ENCODE results near the gene WWOX.
A peak's percentile ranks its signal among the peaks of the same experiment; 100 is the strongest.

The WWOX gene

GRCh38 chr16:78677181-78677731 lies 577.8 kb downstream of the WWOX start:
- Histone ChIP-seq H3K4me3 (no peak overlapping the region), H3K27ac (no peak overlapping the region)
- no peak for TF ChIP-seq CTCF (IDR thresholded peaks at IDR 0.05)
- DNase-seq (ENCODE audit: low spot score): no peak

GRCh38 chr16:78679546-78679945 lies 580.1 kb downstream of the WWOX start:
- no peak overlapping the region for H3K27ac ChIP-seq

GRCh38 chr16:78681743-78682142 lies 582.3 kb downstream of the WWOX start:
- TF ChIP-seq CTCF (IDR thresholded peaks at IDR 0.05): no peak
- Histone ChIP-seq H3K27ac (no peak overlapping the region), H3K4me3 (no peak overlapping the region)
- no peak for DNase-seq (ENCODE audit: low spot score)

More at GRCh38 chr16:78679546-78679945, 580.1 kb downstream of the WWOX start:
- no peak overlapping the region for H3K4me3 ChIP-seq
- TF ChIP-seq CTCF (IDR thresholded peaks at IDR 0.05): no peak
- no peak for DNase-seq (ENCODE audit: low spot score)

GRCh38 chr16:78684030-78684611 lies 584.7 kb downstream of the WWOX start:
- no peak for TF ChIP-seq CTCF (IDR thresholded peaks at IDR 0.05)
- Histone ChIP-seq H3K4me3 (peak overlapping the region; percentile 51), H3K27ac (peak overlapping the region; percentile 71 to 93)
- peak; percentile 93 for DNase-seq (ENCODE audit: low spot score)

- peak; percentile 78 for DNase-seq (ENCODE audit: low spot score)
- no peak for TF ChIP-seq CTCF (IDR thresholded peaks at IDR 0.05)
- H3K4me3 ChIP-seq: peak overlapping the region; percentile 43
- peak overlapping the region; percentile 71 to 93 for H3K27ac ChIP-seq
Measured at GRCh38 chr16:78684655-78685375, 585.4 kb downstream of the WWOX start.

- Histone ChIP-seq H3K4me3 (no peak overlapping the region), H3K27ac (peak overlapping the region; percentile 16 to 66)
- TF ChIP-seq CTCF (IDR thresholded peaks at IDR 0.05): no peak
- DNase-seq (ENCODE audit: low spot score): no peak
Measured at GRCh38 chr16:78686601-78687000, 587.1 kb downstream of the WWOX start.

- no peak for DNase-seq (ENCODE audit: low spot score)
- no peak for TF ChIP-seq CTCF (IDR thresholded peaks at IDR 0.05)
- Histone ChIP-seq H3K27ac (no peak overlapping the region), H3K4me3 (no peak overlapping the region)
Measured at GRCh38 chr16:78689028-78689427, 589.6 kb downstream of the WWOX start.

All from coronary artery (tissue), 2 donors.